Activated T-cell treated with anti-CD3 and anti-CD28 coated beads, Interleukin-2, amount 50 U/mL, for 4 hours (primary cell): ENCODE results near the gene COL19A1. TPM values are rescaled to one million over a fixed set of nuclear protein-coding genes. Genes with fewer than 3 reads are reported as not detected.

Experiments used
- ATAC-seq, 2 donors: fragments of 200-7000 bp; cut with Tn5 transposase; one replicate each; pipeline ENCODE4 v1.10.0; 2021
- DNase-seq: peaks from one replicate; pipeline ENCODE4 v3.0.0-alpha.2; 2020
- H3K27me3 Mint-ChIP-seq: one replicate; pipeline ENCODE4 v1.8.0; 2021; ENCODE audit warnings: low read depth, mixed read lengths
- H3K36me3 Mint-ChIP-seq: one replicate; pipeline ENCODE4 v1.8.0; 2022; ENCODE audit warnings: mixed read lengths; ENCODE audit not compliant: insufficient read depth
- H3K4me1 Mint-ChIP-seq: one replicate; pipeline ENCODE4 v1.8.0; 2021; ENCODE audit warnings: low read depth, mixed read lengths
- H3K4me3 Mint-ChIP-seq: one replicate; pipeline ENCODE4 v1.8.0; 2021; ENCODE audit warnings: mild to moderate bottlenecking, moderate library complexity, mixed read lengths
- H3K9me3 Mint-ChIP-seq: one replicate; pipeline ENCODE4 v1.8.0; 2021; ENCODE audit warnings: mixed read lengths
- total RNA-seq, 3 donors: library from RNA; stranded (reverse); gene quantifications; one replicate each; pipeline ENCODE4 v1.2.1, GENCODE V29; 2021

COL19A1 gene
- total RNA-seq, 3 donors from 2014 or later: 0.05 to 0.35 TPM; not detected in 1

DNA sequence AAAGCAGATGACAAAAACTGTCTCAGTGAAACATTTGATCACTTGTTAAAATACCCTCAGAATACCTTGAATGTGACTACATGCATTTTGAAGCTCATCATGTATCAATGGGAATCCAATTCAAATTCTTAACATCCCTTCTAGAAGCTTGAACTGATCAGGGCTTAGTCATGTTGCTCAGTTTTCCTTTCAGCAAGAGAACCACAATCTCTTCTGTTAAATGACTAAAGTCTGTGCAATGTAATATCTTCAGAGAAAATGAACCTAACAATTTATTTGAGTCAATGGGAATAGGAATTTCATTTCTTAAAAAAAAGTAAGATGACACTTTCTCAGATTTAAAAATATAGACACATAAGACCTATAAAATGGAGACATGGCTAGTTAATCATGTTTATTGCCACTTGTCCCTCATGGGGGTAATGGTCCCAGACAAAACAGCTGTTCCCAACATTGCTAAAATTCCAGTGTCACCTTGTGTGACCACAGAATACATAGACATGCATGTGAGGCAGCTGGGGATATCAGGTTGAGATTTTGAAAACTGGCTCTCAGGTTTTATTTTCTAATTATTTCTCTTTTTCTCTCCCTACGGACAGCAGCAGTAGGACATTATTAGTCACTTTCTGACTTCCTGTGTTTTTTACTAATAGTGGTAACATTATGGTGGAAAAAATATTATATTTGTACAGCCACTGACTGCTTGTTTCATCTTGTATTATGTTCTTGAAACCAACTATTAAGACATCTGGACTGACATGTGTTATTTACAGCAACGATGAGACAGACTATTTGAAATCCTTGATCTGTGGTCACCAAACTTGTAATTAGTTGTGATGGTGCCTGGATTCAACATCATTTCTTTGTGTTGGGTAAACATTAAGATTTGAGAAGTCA is 244.0 kb downstream of the COL19A1 start:
- Mint-ChIP-seq H3K9me3 (no peaks in the 10 kb centered on the region), H3K4me3 (no peak overlapping the region), H3K27me3 (peaks cover 2% of the 10 kb centered on the region), H3K36me3 (no peaks in the 10 kb centered on the region), H3K4me1 (no peaks in the 10 kb centered on the region)
- ATAC-seq (no peak), DNase-seq (no peak)

DNA sequence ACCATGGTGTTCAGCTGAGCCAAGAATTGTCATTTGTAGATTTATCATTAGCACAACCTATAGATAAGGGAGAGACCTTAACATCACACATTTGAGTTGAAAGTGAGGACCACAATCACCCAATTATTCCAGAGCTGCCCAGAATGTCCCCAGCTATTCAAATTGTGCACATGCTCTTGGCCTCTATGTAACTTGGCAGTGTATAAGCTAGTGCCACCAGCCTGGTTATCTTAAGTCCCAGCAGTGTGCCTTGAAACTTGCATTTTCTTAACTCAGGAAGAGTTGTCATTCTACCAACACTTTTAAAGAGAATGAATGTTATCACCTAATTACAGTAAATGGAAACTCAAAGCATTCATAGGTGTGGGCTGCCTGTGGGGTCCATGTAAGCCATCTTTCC is 245.4 kb downstream of the COL19A1 start:
- Mint-ChIP-seq H3K9me3 (no peaks in the 10 kb centered on the region), H3K4me1 (no peaks in the 10 kb centered on the region), H3K36me3 (no peaks in the 10 kb centered on the region), H3K27me3 (peaks cover 2% of the 10 kb centered on the region), H3K4me3 (no peak overlapping the region)
- no peak for DNase-seq
- ATAC-seq: no peak

DNA sequence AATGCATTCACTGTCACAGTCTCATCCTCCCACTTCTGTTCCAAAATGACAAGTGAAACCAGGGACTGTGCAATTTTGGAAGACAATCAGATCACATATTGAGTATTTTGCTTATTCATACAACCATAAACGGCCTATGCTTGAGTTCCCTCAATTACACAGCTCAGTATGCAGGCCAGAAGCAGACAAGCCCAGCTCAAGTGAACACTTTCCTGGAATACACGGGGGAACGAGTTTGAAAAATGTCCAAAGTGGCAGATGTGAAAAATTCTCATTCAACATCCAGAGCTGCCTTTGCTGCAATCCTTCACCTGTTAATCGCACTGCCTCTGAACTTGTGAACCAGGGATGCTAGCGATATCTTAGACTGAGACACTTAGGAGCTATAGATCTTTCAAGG is 246.4 kb downstream of the COL19A1 start:
- Mint-ChIP-seq H3K9me3 (no peaks in the 10 kb centered on the region), H3K27me3 (peaks cover 2% of the 10 kb centered on the region), H3K36me3 (no peaks in the 10 kb centered on the region), H3K4me1 (no peaks in the 10 kb centered on the region), H3K4me3 (no peak overlapping the region)
- ATAC-seq (no peak), DNase-seq (no peak)

DNA sequence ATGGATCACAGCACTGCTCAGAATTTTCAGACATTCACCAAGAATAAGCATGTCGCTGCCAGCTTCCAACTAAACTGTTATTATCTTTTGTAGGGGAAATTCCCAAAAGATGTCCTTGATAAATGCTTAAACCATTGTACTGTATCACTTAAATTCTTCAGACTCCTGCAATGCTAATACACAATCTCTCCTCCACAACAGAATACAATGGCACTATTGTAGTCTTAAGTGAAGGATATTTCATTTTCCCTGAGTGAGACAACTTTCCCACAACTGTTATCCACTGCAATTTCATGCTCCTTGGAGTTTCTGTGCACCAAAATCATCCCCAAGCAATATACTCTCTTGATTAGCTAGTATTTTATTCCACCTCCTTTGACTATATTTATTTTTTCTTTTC is 246.8 kb downstream of the COL19A1 start:
- DNase-seq (no peak), ATAC-seq (no peak)
- Mint-ChIP-seq H3K9me3 (no peaks in the 10 kb centered on the region), H3K4me3 (no peak overlapping the region), H3K36me3 (no peaks in the 10 kb centered on the region), H3K4me1 (no peaks in the 10 kb centered on the region), H3K27me3 (peaks cover under 1% of the 10 kb centered on the region)

DNA sequence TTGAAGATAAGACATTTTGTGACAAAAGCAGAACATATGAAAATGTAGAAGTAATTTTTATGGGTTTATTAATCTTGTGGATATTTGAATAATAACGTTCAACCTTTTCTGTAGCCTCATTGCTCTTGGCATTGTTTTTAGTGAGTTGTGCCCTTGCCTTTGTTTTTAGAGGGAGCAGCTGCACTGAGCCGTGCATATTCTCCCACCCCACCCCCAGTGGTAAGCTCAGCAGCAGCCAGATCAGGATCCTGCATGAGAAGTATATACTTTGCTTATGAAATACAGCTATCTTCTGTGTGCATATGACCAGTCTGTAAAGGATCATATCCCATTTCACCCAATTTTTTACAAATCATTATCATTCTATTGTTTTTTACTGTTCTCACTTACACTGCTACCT is 252.3 kb downstream of the COL19A1 start:
- no peak for ATAC-seq
- no peak for DNase-seq
- Mint-ChIP-seq H3K27me3 (no peaks in the 10 kb centered on the region), H3K4me1 (no peaks in the 10 kb centered on the region), H3K36me3 (no peaks in the 10 kb centered on the region), H3K9me3 (no peaks in the 10 kb centered on the region), H3K4me3 (no peak overlapping the region)

DNA sequence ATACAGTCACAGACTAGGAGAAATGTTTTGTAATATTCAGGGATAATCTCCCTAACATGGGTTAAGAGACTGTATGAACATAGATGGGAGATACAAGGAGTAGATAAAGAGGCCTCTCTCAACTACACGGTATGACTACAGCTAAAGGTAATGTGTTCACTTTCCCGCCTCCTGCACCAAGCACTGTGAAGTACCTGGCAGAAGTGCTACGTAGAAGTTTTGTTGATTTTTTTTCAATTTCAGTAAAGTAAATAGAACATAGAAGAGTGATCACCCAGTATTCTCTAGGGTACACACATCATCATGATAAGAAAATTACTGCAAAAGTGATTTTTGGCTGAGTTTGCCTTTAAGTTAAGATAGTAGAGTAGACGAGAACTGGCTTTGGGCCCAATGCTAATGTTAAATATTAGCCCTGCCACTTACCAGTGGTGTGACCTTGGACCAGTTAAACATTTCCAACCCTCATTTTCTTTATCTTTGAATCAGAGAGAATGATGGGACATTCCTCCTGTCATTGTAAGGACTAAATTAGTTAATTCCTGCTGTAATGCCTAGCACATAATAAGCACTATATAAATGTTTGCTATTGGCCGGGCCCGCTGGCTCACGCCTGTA is 253.0 kb downstream of the COL19A1 start:
- Mint-ChIP-seq H3K4me3 (no peak overlapping the region), H3K9me3 (no peaks in the 10 kb centered on the region), H3K36me3 (no peaks in the 10 kb centered on the region), H3K4me1 (no peaks in the 10 kb centered on the region), H3K27me3 (no peaks in the 10 kb centered on the region)
- DNase-seq (no peak), ATAC-seq (no peak)

DNA sequence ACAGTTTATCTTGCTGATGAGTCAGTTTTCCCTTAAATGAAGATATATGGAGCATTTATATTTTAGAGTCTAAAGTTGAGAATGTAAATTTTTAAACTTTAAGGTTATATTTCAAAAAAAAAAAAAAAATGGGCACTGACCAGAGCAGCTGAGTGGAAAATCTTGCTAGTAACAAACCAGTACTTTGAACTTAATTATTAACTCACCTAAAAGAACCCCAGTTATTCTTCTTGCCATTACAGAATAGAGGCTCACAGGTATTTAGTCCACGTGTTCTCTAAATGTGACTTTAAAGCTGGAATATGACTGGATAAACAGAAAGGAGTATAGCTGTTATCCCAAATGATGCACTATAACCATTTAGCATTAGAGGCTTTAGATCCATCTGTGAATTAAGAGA is 258.1 kb downstream of the COL19A1 start:
- DNase-seq: no peak
- Mint-ChIP-seq H3K36me3 (no peaks in the 10 kb centered on the region), H3K27me3 (peaks cover 6% of the 10 kb centered on the region), H3K9me3 (no peaks in the 10 kb centered on the region), H3K4me1 (no peaks in the 10 kb centered on the region), H3K4me3 (no peak overlapping the region)
- ATAC-seq: no peak

DNA sequence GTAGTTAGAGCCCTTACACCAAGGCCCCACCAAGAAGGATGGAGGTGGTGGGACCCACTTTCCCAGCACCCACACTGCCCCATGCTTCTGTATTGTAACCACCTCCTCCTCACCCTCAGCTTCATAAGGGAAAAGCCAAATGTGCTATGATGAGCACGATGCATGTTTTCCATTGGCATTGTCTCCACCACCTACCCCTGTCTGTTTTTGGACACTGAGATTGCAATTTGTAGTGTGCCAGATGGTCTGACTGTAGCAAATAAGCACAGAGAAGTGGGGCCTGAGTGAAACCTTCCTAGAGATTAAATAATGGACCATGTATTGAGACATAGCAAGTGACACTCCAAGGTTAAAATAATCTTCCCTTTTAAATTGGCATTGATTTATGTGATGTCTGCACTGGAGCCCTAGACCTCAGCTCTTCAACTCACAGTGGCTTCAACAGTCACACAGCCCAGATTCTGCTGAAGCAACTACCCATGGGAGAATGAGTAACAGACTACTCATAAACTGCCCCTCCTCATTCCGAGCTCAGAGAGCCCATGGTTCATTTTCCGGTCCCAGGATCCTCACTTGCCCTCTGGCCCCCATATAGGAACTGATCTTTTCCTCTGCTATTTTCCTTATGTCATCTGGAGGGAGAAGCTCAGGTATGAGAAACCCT is 258.7 kb downstream of the COL19A1 start:
- Mint-ChIP-seq H3K9me3 (no peaks in the 10 kb centered on the region), H3K4me3 (no peak overlapping the region), H3K27me3 (peaks cover 6% of the 10 kb centered on the region), H3K36me3 (no peaks in the 10 kb centered on the region), H3K4me1 (no peaks in the 10 kb centered on the region)
- ATAC-seq (no peak), DNase-seq (no peak)

DNA sequence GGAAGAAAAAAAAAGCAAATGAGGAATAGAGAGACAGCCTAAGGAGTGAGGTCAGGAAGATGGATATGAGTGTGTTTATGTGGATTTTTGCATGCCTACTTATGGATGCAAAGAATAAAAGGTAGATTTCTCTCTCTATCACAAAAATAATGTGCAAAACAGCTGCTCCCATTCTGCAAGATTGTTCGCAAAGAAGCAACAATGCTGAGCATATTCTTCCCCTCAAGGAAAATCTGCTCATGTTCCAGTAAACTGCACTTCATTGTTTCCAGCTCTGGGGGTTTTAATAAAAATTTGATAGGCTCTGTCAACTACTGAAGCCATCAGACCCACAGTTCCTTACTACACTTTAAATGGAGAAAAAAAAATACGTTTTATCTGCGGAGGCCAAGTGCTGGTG is 259.2 kb downstream of the COL19A1 start:
- ATAC-seq (no peak), DNase-seq (no peak)
- Mint-ChIP-seq H3K27me3 (peaks cover 6% of the 10 kb centered on the region), H3K4me1 (no peaks in the 10 kb centered on the region), H3K9me3 (no peaks in the 10 kb centered on the region), H3K4me3 (no peak overlapping the region), H3K36me3 (no peaks in the 10 kb centered on the region)

DNA sequence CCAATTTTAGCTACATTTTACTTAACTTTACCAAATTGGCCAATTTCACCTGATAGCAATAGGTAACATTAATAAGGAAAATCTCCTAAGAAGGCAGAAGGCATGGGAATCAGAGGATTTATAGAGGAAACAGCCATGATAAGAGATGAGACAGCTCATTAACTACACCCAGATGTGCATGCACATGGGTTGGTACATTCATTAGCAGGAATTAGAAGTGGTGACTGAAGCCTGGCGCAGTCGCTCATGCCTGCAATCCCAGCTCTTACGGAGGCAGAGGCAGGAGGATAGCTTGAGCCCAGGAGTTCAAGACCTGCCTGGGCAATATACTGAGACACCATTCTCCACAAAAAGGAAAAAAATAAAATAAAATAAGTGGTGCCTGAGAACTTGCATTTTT is 263.0 kb downstream of the COL19A1 start:
- DNase-seq (no peak), ATAC-seq (no peak)
- Mint-ChIP-seq H3K9me3 (no peaks in the 10 kb centered on the region), H3K4me3 (no peak overlapping the region), H3K27me3 (peaks cover 6% of the 10 kb centered on the region), H3K4me1 (no peaks in the 10 kb centered on the region), H3K36me3 (no peaks in the 10 kb centered on the region)

DNA sequence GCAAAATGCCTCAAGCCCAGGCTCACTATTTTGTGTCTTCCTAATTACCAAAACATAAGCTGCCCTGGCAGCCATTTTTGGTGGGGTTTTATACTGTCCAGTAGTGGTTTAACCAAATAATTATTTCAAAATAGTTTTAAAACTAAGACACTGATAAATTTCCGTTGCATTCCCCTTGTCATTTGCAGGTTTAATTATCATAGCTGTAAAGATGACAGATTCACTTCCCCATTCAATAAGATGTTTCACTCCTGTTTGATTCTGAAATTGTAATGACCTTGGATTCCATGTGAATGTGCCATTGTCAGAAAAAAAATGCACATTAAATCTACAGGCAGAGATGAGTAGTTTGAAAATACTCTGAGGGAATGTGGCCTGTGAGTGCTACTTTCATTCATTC is 264.5 kb downstream of the COL19A1 start:
- H3K27me3 Mint-ChIP-seq: no peaks in the 10 kb centered on the region
- no peak overlapping the region for H3K4me3 Mint-ChIP-seq
- H3K4me1 Mint-ChIP-seq: no peaks in the 10 kb centered on the region
- H3K9me3 Mint-ChIP-seq: no peaks in the 10 kb centered on the region
- H3K36me3 Mint-ChIP-seq: no peaks in the 10 kb centered on the region
- ATAC-seq (no peak), DNase-seq (no peak)

DNA sequence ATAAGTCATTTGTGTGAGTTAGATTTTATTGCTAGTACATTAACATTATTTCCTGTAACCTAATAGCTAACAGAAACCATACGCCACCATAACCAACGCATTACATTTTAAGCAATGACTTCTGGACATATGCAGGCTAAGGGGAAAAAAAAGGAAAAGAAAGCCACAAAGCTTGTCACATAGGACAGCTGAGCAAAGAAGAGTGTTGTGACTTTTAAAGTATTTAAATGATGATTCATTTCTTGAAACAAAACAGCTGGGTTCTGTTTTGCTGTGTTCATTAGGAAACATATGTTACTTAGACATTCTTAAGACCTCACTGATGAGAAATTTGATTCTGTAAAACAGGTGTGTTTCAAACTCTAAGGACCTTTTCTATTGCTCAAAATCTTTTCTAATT is 265.2 kb downstream of the COL19A1 start:
- no peak for DNase-seq
- Mint-ChIP-seq H3K4me3 (no peak overlapping the region), H3K4me1 (no peaks in the 10 kb centered on the region), H3K27me3 (no peaks in the 10 kb centered on the region), H3K9me3 (no peaks in the 10 kb centered on the region), H3K36me3 (no peaks in the 10 kb centered on the region)
- no peak for ATAC-seq

DNA sequence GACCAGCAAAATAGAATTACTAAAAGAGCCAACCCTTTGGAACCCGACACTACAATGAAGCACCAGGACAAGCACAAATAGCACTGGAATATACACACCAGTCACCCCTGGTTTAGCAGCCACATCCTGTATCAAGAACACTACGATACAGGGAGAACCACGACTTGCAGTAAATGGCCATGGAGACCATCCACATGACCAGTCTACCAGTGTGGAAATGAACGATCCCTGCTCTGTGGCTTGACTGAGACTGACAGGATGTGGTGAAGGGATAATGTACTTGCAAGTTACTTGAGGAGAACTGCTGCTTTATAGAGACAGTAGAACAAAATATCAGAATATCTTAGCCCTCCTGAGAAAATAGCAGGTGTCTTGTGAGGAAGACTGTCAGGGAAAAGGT is 266.9 kb downstream of the COL19A1 start:
- ATAC-seq: no peak
- H3K4me1 Mint-ChIP-seq: no peaks in the 10 kb centered on the region
- H3K4me3 Mint-ChIP-seq: no peak overlapping the region
- H3K36me3 Mint-ChIP-seq: no peaks in the 10 kb centered on the region
- no peaks in the 10 kb centered on the region for H3K9me3 Mint-ChIP-seq
- no peak for DNase-seq
- no peaks in the 10 kb centered on the region for H3K27me3 Mint-ChIP-seq

DNA sequence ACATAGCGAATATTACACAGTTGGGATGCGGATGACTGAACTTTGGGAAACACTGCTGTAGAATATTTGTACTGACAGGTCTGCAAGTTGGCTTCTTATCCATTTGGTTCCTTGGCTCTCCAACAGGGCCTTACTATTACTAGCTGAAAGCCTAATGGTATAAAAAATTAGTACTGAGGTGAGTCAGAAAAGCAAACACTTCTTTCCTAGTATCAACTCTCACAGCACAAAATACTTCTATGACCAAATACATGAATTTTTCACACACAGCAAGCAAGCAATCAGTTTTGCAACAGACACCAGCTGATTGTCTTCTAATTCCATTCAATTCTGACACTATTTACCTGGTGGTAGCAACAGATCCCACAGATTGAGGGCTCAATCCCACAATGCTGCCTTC is 268.2 kb downstream of the COL19A1 start:
- DNase-seq (no peak), ATAC-seq (no peak)
- H3K36me3 Mint-ChIP-seq: no peaks in the 10 kb centered on the region
- no peaks in the 10 kb centered on the region for H3K4me1 Mint-ChIP-seq
- H3K4me3 Mint-ChIP-seq: no peak overlapping the region
- H3K9me3 Mint-ChIP-seq: no peaks in the 10 kb centered on the region
- H3K27me3 Mint-ChIP-seq: no peaks in the 10 kb centered on the region
